H1 (cell line): Measurements from ENCODE around the gene KLHL18.

ENCODE experiments used
- CHD1 ChIP-seq: IDR thresholded peaks from 2 replicates; pipeline ENCODE4 v1.6.1; 2012; ENCODE audit warnings: low read depth, low read length, improper control_type of control experiment
- KDM1A ChIP-seq: fragments of 200-600, 300-600 bp; sonication (generic); IDR thresholded peaks from 2 replicates; pipeline ENCODE4 v1.7.1; 2016; ENCODE audit warnings: mild to moderate bottlenecking, low read length, borderline replicate concordance
- RBBP5 ChIP-seq: IDR thresholded peaks from 2 replicates; pipeline ENCODE4 v1.7.1; 2012; ENCODE audit warnings: low read depth, mild to moderate bottlenecking, inconsistent platforms, low read length, moderate library complexity, borderline replicate concordance

- no peak for TF ChIP-seq KDM1A
- no peak for TF ChIP-seq RBBP5
- no peak for TF ChIP-seq CHD1
Observed at GRCh38 chr3:47276558-47276957, 6.2 kb upstream of the KLHL18 start.
